ENCODE results near the gene TXNDC12.
"Not testable (repeated sequence)": the region's sequence is repeated elsewhere in the genome, so short reads cannot be mapped to it uniquely, and the experiment has no call there.

Gene TXNDC12

GRCh38 chr1:52032785-52033131, 22.2 kb downstream of the TXNDC12 start:
- peaks cover 25% of the 10 kb centered on the region for H3K4me1 ChIP-seq (ENCODE audit: control insufficient read depth, low read length)
- H4K20me1 ChIP-seq (ENCODE audit: control insufficient read depth, insufficient read depth, low read depth, low read length): peaks cover 14% of the 10 kb centered on the region; the same call in 1 of the 2 replicates
- no peaks in the 10 kb centered on the region for H3K27me3 ChIP-seq (ENCODE audit: control insufficient read depth, low read length)
- H3K36me3 ChIP-seq (ENCODE audit: control insufficient read depth, low read length): peaks cover 48% of the 10 kb centered on the region
- H3K79me2 ChIP-seq (ENCODE audit: control insufficient read depth, low read length): peaks cover 46% of the 10 kb centered on the region
- TF ChIP-seq CTCF (IDR thresholded peaks at IDR 0.05; ENCODE audit: low read depth, low read length, poor library complexity, severe bottlenecking) (no peak), EZH2phosphoT487 (IDR thresholded peaks at IDR 0.05; ENCODE audit: borderline replicate concordance, low read length) (no peak)
- H3K4me2 ChIP-seq (ENCODE audit: low read length): peak overlapping the region; percentile 84
- H3K27ac ChIP-seq (ENCODE audit: low read depth, low read length): peak overlapping the region; percentile 40; the same call in 1 of the 2 replicates
- peak overlapping the region; percentile 93 for H3K4me3 ChIP-seq (ENCODE audit: low read length)
- H3K9me3 ChIP-seq (ENCODE audit: control insufficient read depth, insufficient read depth, low read length): no peaks in the 10 kb centered on the region
- H3F3A ChIP-seq (ENCODE audit: control insufficient read depth, insufficient read depth): peaks cover 16% of the 10 kb centered on the region
- no peaks in the 10 kb centered on the region for H3K9me2 ChIP-seq (replicated peaks; ENCODE audit: control insufficient read depth, low read length)

DNA sequence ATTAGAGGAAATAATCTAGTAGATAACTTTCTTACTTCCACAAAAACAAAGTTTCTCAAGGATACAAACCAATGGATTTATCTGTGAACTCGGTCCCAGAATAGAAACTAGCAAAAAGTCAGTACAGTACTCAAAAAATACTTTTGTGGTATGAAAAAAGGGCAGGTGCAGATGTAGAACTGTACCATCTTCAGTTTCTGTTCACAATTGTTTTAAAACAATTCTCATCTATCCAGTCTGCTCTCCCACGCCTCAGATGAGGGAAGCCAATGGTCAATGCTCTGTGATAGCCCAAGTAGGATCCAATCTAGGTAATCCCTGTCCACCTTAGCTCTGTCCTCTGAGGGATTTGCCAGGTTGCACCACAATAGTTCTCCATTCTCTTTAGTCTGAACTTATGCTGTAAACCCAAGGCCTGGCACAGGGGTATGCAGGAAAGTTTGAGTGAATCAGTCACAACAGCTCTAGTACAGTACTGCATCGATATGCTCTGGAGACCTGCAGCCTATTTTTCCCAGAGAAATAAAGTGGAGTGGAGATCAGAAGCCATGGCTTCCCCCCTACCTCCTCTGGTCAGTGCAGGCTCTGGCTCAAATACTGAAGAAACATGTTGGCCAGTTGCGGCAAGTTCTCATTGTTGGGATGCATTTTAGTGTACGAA, 22.7 kb downstream of the TXNDC12 start:
- Histone ChIP-seq H3K27me3 (ENCODE audit: control insufficient read depth, low read length) (no peaks in the 10 kb centered on the region), H3K9me2 (replicated peaks; ENCODE audit: control insufficient read depth, low read length) (no peaks in the 10 kb centered on the region), H3K4me1 (ENCODE audit: control insufficient read depth, low read length) (peaks cover 25% of the 10 kb centered on the region), H3K36me3 (ENCODE audit: control insufficient read depth, low read length) (peaks cover 48% of the 10 kb centered on the region), H3K79me2 (ENCODE audit: control insufficient read depth, low read length) (peaks cover 46% of the 10 kb centered on the region), H4K20me1 (ENCODE audit: control insufficient read depth, insufficient read depth, low read depth, low read length) (peaks cover 14% of the 10 kb centered on the region; the same call in 1 of the 2 replicates), H3K9me3 (ENCODE audit: control insufficient read depth, insufficient read depth, low read length) (no peaks in the 10 kb centered on the region), H3K4me3 (ENCODE audit: low read length) (peak overlapping the region; percentile 93), H3K4me2 (ENCODE audit: low read length) (peak overlapping the region; percentile 84), H3F3A (ENCODE audit: control insufficient read depth, insufficient read depth) (peaks cover 16% of the 10 kb centered on the region), H3K27ac (ENCODE audit: low read depth, low read length) (no peak overlapping the region)
- TF ChIP-seq EZH2phosphoT487 (IDR thresholded peaks at IDR 0.05; ENCODE audit: borderline replicate concordance, low read length) (no peak), CTCF (IDR thresholded peaks at IDR 0.05; ENCODE audit: low read depth, low read length, poor library complexity, severe bottlenecking) (no peak)

- not testable (repeated sequence) for H3F3A ChIP-seq (ENCODE audit: control insufficient read depth, insufficient read depth); H3K9me2 ChIP-seq (replicated peaks; ENCODE audit: control insufficient read depth, low read length); H3K27me3 ChIP-seq (ENCODE audit: control insufficient read depth, low read length); H3K9me3 ChIP-seq (ENCODE audit: control insufficient read depth, insufficient read depth, low read length); H3K27ac ChIP-seq (ENCODE audit: low read depth, low read length); H3K4me2 ChIP-seq (ENCODE audit: low read length); H3K4me3 ChIP-seq (ENCODE audit: low read length)
- Histone ChIP-seq H3K36me3 (ENCODE audit: control insufficient read depth, low read length) (peaks cover 58% of the 10 kb centered on the region), H3K4me1 (ENCODE audit: control insufficient read depth, low read length) (peaks cover 20% of the 10 kb centered on the region), H3K79me2 (ENCODE audit: control insufficient read depth, low read length) (peaks cover 42% of the 10 kb centered on the region), H4K20me1 (ENCODE audit: control insufficient read depth, insufficient read depth, low read depth, low read length) (peaks cover 14% of the 10 kb centered on the region; the same call in 1 of the 2 replicates)
Measured at GRCh38 chr1:52028839-52029238, 26.2 kb downstream of the TXNDC12 start.

DNA sequence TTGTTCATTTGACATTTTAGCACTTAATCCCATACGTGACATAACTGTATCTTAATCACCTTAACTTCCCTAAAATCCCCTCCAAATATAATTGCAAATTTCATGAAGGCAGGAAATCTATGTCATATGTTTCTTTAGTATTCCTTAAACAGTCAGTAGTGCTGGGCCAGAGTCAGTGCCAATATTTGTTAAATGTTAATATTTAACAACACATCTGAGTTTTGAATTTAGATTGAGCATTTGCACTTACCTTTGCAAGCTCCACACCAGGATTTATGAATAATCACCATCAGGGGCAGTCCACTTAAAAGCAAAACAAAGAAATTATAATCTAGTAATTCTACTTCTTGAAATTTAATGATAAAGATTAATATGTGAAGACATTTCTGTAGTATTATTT, 26.7 kb downstream of the TXNDC12 start:
- H3K4me1 ChIP-seq (ENCODE audit: control insufficient read depth, low read length): peaks cover 18% of the 10 kb centered on the region
- no peak overlapping the region for H3K4me3 ChIP-seq (ENCODE audit: low read length)
- H3K4me2 ChIP-seq (ENCODE audit: low read length): no peak overlapping the region
- H3F3A ChIP-seq (ENCODE audit: control insufficient read depth, insufficient read depth): 0 out of 2 replicates have a peak, but pooled peaks cover 2% of the 10 kb centered on the region
- no peaks in the 10 kb centered on the region for H3K9me2 ChIP-seq (replicated peaks; ENCODE audit: control insufficient read depth, low read length)
- H3K27ac ChIP-seq (ENCODE audit: low read depth, low read length): no peak overlapping the region
- peaks cover 14% of the 10 kb centered on the region; the same call in 1 of the 2 replicates for H4K20me1 ChIP-seq (ENCODE audit: control insufficient read depth, insufficient read depth, low read depth, low read length)
- peaks cover 37% of the 10 kb centered on the region for H3K79me2 ChIP-seq (ENCODE audit: control insufficient read depth, low read length)
- no peaks in the 10 kb centered on the region for H3K27me3 ChIP-seq (ENCODE audit: control insufficient read depth, low read length)
- H3K36me3 ChIP-seq (ENCODE audit: control insufficient read depth, low read length): peaks cover 60% of the 10 kb centered on the region
- H3K9me3 ChIP-seq (ENCODE audit: control insufficient read depth, insufficient read depth, low read length): no peaks in the 10 kb centered on the region
- TF ChIP-seq CTCF (IDR thresholded peaks at IDR 0.05; ENCODE audit: low read depth, low read length, poor library complexity, severe bottlenecking) (no peak), EZH2phosphoT487 (IDR thresholded peaks at IDR 0.05; ENCODE audit: borderline replicate concordance, low read length) (no peak)

Measured in DOHH2 (cell line).